DMS53 treated with DMSO at 0.1 percent for 48 hours (cell line): ENCODE data around the gene MRPS17.

Experiments used
- DNase-seq: peaks from one replicate; lab custom pipeline; 2025; ENCODE audit not compliant: unreplicated experiment; lab: John Stamatoyannopoulos, UW

Gene MRPS17

DNA sequence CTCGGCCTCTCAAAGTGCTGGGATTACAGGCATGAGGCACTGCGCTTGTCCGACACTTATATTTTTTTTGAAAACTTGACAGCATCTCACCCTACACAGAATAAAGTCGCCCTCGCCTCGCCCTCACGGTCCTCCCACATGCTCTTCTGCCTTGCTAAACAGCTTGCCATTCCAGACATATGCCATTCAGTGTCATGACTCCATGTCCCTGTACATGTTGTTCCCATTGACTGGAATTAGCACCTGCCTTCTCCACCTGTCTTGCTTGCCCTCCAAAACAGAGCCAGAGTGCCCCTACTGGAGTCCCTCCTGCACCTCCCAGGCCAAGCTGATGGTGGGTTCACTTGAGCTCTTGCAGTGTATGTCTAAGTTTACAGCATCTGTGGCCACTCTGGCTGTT is 18.9 kb downstream of the MRPS17 start:
- DNase-seq: no peak

DNA sequence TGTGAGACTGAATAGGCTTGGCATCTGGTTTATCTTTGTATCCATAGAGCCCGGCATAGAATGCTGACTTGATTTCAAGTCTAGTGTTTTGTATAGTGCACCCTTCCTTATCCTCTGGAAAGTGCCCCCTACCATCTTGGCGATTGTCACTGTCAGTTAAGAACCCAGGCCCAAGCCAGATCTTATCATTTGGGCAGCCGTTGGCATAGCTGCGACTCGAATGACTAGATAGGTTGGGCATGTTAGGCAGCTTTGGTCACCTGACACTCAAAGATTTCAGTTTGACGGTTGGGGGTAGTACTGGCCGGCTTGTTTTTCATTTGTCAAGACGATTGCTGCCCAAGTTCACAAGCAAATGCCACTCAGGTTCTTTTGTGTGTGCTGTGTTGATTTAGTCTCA is 19.3 kb downstream of the MRPS17 start:
- DNase-seq: no peak

DNA sequence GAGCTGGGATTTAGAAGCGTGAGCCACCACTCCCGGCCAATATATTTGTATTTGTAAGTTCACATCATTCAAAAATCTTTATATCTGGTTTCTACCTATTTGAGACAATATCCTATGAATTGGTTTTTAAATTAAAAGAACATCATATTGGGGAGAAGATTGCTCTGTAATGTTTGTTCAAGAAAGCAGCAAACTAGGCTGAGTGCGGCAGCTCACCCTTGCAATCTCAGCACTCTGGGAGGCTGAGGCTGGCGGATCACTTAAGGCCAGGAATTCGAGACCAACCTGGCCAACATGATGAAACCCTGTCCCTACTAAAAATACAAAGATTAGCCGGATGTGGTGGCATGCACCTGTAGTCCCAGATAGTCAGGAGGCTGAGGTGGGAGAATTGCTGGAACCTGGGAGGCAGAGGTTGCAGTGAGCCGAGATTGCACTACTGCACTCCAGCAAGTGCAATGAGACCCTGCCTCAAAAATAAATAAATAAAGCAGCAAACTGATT is 22.1 kb downstream of the MRPS17 start:
- DNase-seq: no peak

DNA sequence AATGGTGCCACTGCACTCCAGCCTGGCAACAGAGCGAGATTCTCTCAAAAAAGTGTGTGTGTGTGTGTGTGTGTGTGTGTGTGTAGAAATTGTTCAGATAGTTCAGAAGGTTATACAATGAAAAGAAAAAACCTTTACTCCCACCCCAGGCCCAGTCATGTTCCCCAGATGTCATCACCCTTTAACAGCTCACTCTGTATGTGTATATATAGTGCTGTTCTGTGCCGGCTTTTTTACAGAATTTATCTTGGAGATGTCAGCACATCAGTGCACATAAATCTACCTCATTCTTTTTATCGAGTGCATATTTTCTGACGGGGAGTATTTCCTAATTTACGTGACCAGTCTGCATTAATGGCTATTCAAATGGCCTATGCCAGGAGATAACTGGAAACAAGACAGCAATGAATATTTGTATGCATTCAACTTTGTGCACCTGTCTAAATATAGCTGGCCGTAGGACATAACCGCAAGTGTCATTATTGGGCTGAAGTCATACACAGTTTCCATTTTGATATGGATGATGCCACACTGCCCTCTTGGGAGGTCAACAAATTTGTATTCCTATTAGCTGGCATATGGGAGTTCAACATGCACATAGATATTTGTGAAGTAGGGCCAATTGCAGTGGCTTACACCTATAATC is 24.4 kb downstream of the MRPS17 start:
- DNase-seq: no peak

DNA sequence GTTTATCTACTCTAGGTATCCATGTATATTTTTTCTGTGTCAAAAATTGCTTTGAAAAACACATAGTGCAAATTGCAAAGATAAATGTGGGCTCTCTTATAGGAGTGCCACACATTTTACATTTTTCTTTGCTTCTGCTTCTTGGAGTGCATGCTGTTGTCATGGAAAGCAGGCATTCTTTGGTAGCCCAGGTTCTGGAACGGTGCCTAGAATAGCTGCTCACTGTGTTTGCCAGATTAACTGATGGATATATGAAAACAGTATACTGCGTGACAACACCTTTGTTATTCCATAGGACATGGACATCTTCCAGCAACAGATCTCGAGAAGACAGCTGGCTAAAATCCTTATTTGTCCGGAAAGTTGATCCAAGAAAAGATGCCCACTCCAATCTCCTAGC is 26.2 kb downstream of the MRPS17 start:
- no peak for DNase-seq

DNA sequence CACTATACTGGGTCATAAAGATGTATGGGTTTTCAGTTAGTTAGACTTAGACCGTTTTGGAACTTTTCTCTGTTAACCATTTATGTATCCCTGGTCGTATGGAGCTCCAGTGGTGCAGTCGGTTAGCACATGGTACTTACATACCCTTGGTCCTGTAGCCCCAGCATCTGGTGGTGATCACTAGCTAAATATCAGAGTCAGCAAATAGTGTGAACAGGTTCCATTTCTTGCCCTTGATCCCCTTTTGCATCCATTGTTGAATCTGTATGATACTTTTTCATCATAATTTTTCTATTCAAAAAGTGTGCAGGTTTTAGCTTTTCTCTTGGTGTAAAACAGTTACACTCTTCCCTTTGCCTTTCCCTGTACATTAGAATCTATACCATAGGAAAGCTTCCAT is 28.6 kb downstream of the MRPS17 start:
- DNase-seq: no peak

DNA sequence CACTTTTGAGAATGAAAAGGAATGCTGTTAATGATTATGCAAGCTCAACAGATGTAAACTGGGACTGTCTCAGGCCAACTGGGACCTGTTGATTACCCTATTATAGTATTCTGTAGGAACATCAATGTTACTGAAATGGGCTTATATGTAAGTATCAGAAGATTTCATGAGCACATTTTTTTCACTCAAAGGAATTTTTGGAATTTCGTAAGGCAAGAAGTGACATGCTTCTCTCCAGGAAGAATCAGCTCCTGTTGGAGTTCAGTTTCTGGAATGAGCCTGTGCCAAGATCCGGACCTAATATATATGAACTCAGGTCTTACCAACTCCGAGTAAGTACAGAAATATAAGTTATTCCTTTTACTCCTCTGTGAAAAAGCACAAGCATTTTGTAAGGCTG is 31.9 kb downstream of the MRPS17 start:
- DNase-seq: no peak

DNA sequence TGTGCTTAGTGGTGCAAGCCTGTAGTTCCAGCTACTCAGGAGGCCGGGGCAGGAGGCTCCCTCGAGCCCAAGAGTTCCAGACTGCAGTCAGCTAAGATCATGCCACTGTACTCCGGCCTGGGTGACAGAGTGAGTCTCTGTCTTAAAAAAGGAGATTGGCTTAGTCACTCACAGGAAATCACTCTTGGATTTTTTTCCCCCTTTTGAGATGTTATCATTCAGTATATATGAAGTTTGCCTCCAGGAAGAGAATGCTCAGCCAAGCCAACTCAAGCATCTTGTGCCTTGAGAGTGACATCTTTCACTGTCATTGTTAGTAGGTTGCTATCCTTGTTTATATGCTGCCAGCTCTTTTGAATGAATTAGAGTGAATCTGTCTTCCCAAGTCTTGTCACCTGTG is 40.7 kb downstream of the MRPS17 start:
- no peak for DNase-seq

DNA sequence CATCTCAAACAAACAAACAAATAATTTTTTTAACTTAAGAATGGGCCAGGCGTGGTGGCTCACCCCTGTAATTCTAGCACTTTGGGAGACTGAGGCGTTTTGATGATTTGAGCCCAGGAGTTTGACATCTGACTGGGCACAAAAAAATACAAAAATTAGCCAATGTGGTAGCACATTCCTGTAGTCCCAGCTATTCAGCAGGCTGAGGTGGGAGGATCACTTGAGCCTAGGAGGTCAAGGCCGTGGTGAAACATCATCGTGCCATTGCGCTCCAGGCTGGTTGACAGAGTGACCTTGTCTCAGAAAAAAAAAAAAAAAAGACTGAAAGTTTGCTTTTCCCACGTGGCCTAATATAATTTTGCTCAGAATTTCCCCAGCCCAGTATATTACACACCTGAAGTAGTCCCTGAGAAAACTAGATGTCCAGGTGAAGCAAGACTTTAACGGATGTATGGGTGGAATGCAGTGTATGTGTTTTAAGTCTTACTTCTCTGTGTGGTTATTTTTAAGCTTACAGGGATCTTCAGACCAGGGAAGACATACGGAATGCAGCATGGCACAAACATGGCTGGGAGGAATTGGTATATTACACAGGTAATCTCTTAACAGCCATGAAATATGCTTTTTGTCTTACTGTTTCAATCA is 45.3 kb downstream of the MRPS17 start:
- no peak for DNase-seq

DNA sequence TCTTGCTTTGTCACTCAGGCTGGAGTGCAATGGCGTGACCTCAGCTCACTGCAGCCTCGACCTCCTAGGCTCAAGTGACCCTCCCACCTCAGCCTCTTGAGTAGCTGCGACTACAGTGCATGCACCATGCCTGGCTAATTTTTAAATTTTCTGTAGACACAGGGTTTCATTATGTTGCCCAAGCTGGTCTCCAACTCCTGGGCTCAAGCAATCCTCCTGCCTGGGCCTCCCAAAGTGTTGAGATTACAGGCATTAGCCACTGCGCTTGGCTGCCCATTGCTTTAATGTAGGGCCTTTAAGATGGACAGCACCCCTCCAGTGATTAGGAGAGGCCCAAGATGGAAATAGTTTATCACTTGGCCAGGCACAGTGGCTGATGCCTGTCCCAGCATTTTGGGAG is 52.1 kb downstream of the MRPS17 start:
- no peak for DNase-seq
